GM21367 (cell line): Measurements from ENCODE around the gene POC1B.
A peak's percentile ranks its signal among the peaks of the same experiment; 100 is the strongest.

Experiments used
- ATAC-seq: cut with Tn5 transposase; IDR thresholded peaks from one replicate; pipeline ENCODE4 v1.9.1; 2021; ENCODE audit not compliant: unreplicated experiment

The POC1B gene

GRCh38 chr12:89525824-89526770, at the start of gene POC1B:
Gene POC1B, minus strand, starts transcription at chr12:89526047. Its CDS starts 152 bp downstream, at chr12:89525895.
- peak; percentile 66 for ATAC-seq

- no peak for ATAC-seq
These were observed 49.5 kb upstream of the POC1B start for GRCh38 chr12:89575374-89575773.

GRCh38 chr12:89574736-89575208, 48.9 kb upstream of the POC1B start:
- ATAC-seq, result no peak

DNA sequence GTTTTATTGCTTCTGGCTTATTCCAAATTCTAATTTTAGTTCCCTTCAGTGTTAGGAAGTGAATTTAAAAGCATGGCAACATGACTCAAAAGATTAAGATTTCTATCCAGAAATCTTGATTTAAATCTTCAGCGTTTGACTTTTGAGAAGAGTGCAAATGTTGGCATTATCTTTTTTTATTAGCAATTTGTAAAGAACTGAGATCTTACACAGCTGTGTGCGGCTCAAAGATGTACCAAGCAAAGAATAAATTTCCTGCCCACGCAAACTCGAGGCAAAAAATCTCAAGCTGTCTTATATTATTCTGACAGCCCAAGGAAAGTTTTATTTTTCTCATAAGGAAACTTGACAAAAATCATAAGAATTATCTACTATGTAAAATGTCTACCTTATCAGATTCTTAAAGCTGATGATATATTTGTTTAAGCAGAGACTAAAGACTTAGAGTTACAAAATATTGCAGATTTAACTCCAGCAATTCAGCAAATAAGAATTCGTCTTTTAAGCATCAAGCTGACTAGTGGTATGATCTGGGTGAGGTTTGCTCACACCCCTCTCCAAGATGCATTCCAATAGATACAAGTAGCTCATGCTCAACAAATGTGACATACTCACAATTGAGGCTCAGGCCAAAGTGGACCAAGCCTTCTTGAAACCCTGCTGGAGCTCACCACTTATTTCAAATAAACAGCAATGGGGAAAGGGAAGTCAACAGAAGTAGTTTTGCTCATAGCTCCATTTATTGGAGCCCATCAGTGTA, 47.4 kb upstream of the POC1B start:
- ATAC-seq, result no peak

DNA sequence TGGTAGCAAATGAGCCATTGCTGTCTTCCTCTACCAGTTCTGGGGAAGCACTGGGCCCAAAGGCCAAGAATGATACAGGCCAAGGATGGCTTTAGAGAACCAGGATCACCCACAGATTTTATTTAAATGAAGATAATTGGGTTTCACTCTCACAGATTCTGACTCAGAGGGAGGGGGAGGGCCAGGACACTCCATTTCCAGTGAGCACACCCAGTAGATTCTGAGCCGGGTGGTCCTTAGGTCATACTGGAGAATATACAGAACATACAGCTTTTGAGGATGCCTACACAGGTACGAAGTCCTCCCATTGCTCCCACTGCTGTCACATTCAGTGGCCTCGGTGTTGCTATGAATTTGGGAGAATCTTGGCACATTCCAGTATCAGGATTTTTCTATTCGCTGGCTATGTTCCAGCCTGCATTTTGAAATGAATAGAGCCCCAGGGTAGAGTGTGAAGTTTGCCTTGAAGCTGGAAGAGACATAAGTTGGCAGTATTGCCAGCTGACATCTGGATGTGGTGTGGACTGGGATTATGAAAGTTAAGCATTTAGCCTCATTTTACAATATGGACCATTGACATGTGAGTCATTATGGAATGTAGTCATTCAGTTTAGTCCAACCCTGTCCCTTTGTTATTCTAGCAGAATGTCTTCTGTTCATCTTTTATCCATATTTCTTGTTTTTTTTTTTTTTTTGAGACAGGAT, 45.8 kb upstream of the POC1B start:
- no peak for ATAC-seq

DNA sequence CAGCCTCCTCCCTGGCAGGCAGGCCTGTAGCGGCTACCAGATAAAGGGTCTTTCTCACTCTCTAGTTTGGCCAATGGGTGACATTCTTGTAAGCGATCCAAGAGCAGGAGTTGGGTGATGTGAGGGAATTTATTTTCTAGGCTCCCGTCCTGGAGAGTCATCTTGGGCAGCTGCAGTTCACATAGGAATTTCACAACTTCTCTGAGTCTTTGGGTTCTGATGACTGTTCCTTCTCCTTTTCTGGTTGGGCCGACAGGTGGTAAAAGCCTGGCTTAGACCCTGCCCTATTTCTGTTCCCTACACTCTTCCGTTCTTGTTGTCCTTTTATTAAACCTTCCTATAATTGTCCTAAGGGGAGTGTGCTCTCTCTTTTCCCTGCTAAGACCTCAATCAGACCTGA, 42.6 kb upstream of the POC1B start:
- no peak for ATAC-seq

DNA sequence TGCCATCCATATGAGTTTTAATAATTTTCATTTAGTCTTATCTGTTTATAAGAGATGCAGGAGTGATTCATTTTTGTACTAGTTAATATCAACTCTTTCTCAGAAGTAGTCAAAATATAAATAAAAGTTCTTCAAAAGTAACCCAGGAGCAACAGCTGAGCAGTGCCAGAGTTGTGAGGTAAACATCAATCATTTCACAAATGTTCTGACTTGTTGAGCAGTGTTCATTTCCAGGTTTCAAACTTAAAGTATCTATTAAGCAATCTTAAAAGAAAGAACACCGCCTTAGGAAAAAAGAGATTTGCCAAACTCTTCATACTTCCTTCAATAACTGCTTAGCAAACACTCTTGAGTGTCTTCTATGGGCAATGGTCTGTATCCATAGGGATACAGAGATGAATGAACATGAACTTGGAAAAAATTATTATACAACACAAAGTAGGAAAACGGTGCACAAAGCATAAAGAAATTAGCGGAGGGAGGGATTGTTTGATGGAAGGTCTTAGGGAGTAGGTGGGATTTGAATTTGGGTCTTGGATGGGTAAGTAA, 41.9 kb upstream of the POC1B start:
- ATAC-seq, result no peak

- ATAC-seq, result no peak
These were observed 40.8 kb upstream of the POC1B start for GRCh38 chr12:89566615-89567014.

- ATAC-seq, result no peak
These were observed 39.2 kb upstream of the POC1B start for GRCh38 chr12:89565002-89565401.

DNA sequence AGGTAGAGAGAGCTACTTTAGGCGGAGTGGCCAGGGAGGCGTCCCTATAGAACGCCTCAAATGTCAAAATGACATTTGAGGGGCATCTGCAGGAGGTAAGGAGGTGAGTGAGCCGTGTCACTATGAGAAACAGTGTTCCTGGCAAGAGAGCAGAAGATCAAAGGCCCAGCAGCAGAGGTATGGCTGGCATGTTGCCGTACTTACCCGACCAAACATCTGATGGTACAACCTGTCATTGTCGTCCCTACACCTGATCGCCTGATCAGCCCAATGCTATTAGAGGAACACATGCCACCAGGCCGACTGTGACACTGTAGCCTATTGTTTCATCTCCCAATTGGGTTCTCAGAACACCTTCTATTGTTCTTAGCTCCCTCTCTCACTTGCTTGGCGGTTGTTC, 33.9 kb upstream of the POC1B start:
- ATAC-seq, result no peak

- no peak for ATAC-seq
These were observed 31.1 kb upstream of the POC1B start for GRCh38 chr12:89556976-89557375.

- no peak for ATAC-seq
These were observed 26.5 kb upstream of the POC1B start for GRCh38 chr12:89552376-89552775.

GRCh38 chr12:89551747-89552146, 25.9 kb upstream of the POC1B start:
- no peak for ATAC-seq

GRCh38 chr12:89547101-89547500, 21.3 kb upstream of the POC1B start:
- ATAC-seq, result no peak

DNA sequence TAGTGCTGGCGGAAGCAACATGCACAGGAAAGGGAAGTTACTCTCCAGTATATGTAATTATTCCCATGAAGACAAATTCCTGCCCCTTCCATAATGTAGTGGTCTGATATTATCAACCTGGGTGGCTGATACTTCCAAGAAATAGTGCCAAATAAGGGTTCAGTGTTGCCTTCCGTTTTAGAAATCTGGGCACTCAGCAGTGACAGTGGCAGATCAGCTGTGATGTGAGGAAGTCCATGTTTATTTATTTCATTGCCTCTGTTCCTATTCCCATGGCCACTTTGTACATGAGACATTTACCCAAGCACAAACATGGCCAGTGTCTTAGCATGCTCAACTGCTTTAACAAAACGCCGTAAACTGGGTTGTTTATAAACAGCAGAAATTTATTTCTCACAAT, 20.3 kb upstream of the POC1B start:
- ATAC-seq, result no peak

- no peak for ATAC-seq
These were observed 18.9 kb upstream of the POC1B start for GRCh38 chr12:89544681-89545184.

DNA sequence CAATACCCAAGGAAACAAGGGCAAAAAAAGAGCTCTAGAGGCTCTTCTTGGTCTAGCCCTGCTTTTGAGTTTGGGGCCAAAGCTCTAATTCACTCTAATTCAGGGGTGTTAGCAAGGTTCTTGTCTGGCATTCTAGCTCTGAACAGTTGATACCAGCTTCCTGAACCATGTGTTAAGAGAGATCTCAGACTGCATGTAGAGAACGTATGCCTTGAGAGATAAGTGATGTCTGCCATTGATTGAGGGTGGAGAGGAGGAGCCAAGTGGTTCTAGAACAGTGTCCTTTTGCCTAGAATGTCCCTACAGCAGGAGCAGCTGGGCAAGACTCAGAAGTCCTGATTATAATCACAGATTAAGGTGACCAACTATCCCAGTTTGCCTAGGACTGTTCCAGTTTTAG, 18.2 kb upstream of the POC1B start:
- ATAC-seq, result no peak

DNA sequence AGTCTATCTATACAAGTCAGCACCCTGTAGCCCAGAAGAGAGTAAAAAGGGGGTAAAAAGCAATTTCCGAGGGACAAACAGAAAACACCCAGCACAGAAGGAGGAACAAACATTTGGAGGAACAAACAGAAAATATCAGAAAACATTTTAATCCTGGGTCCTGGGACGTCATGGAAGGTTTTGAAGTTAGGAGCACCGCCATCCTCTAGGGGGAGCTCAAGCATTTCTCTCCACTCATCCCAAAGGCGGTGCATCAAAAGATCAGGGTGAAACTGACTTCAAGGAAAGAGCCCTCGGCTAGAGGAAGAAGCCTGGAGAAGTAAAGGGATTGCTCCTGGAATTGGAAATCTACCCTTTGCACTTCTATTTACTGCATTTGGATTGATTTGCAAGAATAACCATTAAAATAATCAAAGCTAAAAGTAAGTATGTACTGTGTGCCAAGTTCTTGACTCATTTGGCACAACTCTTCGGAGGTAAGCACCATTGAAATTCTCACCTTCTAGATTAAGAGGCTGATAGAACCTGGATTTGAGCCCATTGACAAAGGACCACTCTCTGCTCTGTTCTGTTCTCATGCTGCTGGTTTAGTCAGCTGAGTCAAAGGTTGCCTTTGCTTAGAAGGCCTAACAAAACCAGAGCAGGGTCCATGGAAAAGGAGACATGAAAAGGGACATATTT, 17.2 kb upstream of the POC1B start:
- ATAC-seq, result peak; percentile 66

- no peak for ATAC-seq
These were observed 16.4 kb upstream of the POC1B start for GRCh38 chr12:89542236-89542635.

GRCh38 chr12:89540586-89540985, 14.7 kb upstream of the POC1B start:
- ATAC-seq, result no peak
